Activated CD8-positive, alpha-beta memory T cell treated with anti-CD3 and anti-CD28 coated beads, Interleukin-2, amount 10 ng/mL, durations not matched to agents 7 days and 5 days (primary cell): ENCODE results near the gene CPNE4. TPM values are rescaled to one million over a fixed set of nuclear protein-coding genes. Genes with fewer than 3 reads are reported as not detected.
"Not testable (repeated sequence)": the region's sequence is repeated elsewhere in the genome, so short reads cannot be mapped to it uniquely, and the experiment has no call there.

Experiments used
- ATAC-seq: fragments of 150-1000 bp; cut with Tn5 transposase; one replicate; pipeline ENCODE4 v1.10.0; 2021; ENCODE audit warnings: moderate library complexity
- CTCF ChIA-PET: fragments of 350-600 bp; sonication (Branson Sonifier 250); formaldehyde crosslinking; loops from one replicate; lab custom pipeline; 2021; ENCODE audit warnings: antibody characterized with exemption; lab: Charles Lee
- DNase-seq: peaks from one replicate; pipeline ENCODE4 v3.0.0-alpha.2; 2020
- H3K27ac Mint-ChIP-seq: one replicate; pipeline ENCODE4 v1.8.0; 2021; ENCODE audit warnings: mild to moderate bottlenecking, mixed read lengths
- H3K27me3 Mint-ChIP-seq: one replicate; pipeline ENCODE4 v1.8.0; 2021; ENCODE audit warnings: mixed read lengths
- H3K36me3 Mint-ChIP-seq: one replicate; pipeline ENCODE4 v1.8.0; 2021; ENCODE audit warnings: mild to moderate bottlenecking, mixed read lengths
- H3K4me1 Mint-ChIP-seq: one replicate; pipeline ENCODE4 v1.8.0; 2021; ENCODE audit warnings: mixed read lengths
- H3K4me3 Mint-ChIP-seq: one replicate; pipeline ENCODE4 v1.8.0; 2021; ENCODE audit warnings: mild to moderate bottlenecking, moderate library complexity, mixed read lengths
- H3K9me3 Mint-ChIP-seq: one replicate; pipeline ENCODE4 v1.8.0; 2022; ENCODE audit warnings: low read depth, mixed read lengths
- total RNA-seq, 2 experiments: library from RNA; stranded (reverse); gene quantifications; one replicate each; pipeline ENCODE4 v1.2.3, GENCODE V29; 2021

The CPNE4 gene
- total RNA-seq = not detected

- Mint-ChIP-seq H3K27ac (no peak within 1 kb of the TSS), H3K36me3 (no peaks in the 10 kb centered on the region), H3K4me1 (peaks cover 7% of the 10 kb centered on the region), H3K9me3 (no peaks in the 10 kb centered on the region), H3K27me3 (peaks cover 61% of the 10 kb centered on the region), H3K4me3 (no peak within 1 kb of the TSS)
- ATAC-seq (peak; percentile 97), DNase-seq (peak; percentile 77)
- CTCF ChIA-PET = interaction anchor here (0.8 kb wide), 1 partner anchor 256 kb away, joined by 3 read pairs; no protein-coding TSS in a partner anchor
Measured at GRCh38 chr3:132034486-132035464, at the start of gene CPNE4. Gene CPNE4, minus strand, starts transcription at chr3:132035014.

DNA sequence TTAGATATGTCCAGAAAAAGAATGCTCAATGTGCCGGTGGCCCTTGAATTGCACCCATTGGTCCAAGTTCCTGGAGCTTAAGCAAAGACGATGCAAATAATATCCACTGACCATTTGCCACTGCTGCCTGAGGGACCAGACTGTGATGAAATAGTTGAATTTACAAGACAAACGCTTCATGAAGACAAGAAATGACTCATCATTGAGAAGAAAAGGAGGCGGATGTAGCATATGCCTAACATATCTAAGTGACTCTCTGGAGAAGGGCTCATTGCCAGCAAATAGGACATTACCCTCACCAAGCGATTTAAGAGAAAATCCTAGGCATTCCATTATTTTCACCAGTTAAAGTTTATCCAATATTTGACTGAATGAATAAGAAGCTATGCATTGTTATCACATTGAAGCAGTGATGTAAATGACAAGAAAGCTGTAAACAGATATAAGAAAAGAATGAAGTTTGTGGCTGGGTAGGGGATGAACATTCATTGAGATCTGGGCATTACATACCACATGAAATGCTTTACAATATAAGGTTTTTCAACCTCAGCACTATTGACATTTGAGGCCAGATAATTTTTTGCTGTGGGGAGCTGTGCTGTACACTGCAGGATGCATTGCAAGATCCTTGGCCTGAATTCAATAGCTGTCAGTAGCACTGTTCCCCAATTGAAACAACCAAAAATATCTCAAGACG is 48.9 kb upstream of the CPNE4 start:
- Mint-ChIP-seq H3K9me3 (no peaks in the 10 kb centered on the region), H3K27me3 (no peaks in the 10 kb centered on the region), H3K4me1 (no peaks in the 10 kb centered on the region), H3K36me3 (no peaks in the 10 kb centered on the region), H3K27ac (no peak overlapping the region), H3K4me3 (no peak overlapping the region)
- CTCF ChIA-PET = no interaction called here
- DNase-seq (no peak), ATAC-seq (no peak)

DNA sequence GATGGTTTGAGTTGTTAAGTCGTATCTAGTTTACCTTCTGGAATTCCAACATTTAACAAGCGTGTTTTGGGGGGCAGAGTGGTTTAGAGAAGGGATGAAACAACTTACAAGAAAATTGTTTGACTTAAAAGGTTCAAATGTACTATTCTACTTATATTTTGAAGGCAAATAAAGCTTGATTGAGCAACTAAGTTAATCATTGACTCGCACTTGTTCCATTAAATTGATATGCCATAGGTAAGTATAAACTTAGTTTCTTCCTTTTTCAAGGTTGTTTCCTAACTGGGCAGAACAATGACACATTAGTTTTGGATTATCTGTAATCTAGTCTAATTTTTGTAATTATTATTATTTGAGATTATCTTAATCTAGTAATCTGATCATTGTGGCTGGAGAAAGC is 48.3 kb upstream of the CPNE4 start:
- Mint-ChIP-seq H3K9me3 (no peaks in the 10 kb centered on the region), H3K27ac (no peak overlapping the region), H3K4me1 (no peaks in the 10 kb centered on the region), H3K27me3 (no peaks in the 10 kb centered on the region), H3K4me3 (no peak overlapping the region), H3K36me3 (no peaks in the 10 kb centered on the region)
- DNase-seq = no peak
- ATAC-seq = no peak
- CTCF ChIA-PET = no interaction called here

DNA sequence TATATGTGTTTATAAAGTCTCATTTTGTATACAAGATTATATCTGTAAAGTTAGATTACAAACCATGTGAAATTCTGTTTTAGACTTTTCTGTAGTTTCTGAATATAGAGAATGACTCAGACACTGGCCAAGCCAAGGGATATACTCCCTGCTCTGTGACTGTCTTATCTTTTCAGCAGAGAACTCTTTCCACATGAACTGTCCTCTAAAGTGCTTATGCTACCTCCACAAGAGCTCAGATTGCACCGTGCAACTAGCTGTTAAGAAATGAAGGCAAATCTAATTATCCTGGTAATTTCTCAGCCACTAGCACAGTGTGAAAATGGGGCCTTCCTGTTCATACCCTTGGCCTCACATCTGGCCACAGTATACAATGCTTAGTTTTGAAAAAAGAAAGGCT is 44.3 kb upstream of the CPNE4 start:
- no peaks in the 10 kb centered on the region for H3K36me3 Mint-ChIP-seq
- ATAC-seq (no peak), DNase-seq (no peak)
- no peaks in the 10 kb centered on the region for H3K27me3 Mint-ChIP-seq
- no peak overlapping the region for H3K4me3 Mint-ChIP-seq
- H3K4me1 Mint-ChIP-seq = no peaks in the 10 kb centered on the region
- H3K27ac Mint-ChIP-seq = no peak overlapping the region
- CTCF ChIA-PET = no interaction called here
- H3K9me3 Mint-ChIP-seq = no peaks in the 10 kb centered on the region

DNA sequence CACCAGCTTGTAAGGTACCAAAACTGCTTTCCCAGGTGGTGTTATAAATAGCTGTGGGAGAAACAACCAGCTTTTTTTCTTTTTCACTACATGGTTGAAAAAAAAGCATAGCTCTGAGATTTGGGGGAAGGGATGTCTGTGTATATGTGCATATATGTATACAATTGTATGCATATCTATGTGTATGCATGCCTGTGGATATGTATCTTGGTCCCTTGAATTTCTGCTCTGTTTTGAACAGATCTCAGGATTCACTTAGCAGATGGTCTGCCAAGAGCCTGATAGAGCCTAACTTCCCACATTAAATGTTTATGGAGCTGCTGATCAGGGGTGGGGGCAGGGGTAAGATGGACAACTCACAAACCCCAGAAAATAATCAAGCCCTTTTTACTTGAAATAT is 39.0 kb upstream of the CPNE4 start:
- Mint-ChIP-seq H3K4me1 (no peaks in the 10 kb centered on the region), H3K9me3 (no peaks in the 10 kb centered on the region), H3K27ac (no peak overlapping the region), H3K4me3 (no peak overlapping the region), H3K36me3 (no peaks in the 10 kb centered on the region), H3K27me3 (no peaks in the 10 kb centered on the region)
- DNase-seq = no peak
- CTCF ChIA-PET = no interaction called here
- no peak for ATAC-seq

DNA sequence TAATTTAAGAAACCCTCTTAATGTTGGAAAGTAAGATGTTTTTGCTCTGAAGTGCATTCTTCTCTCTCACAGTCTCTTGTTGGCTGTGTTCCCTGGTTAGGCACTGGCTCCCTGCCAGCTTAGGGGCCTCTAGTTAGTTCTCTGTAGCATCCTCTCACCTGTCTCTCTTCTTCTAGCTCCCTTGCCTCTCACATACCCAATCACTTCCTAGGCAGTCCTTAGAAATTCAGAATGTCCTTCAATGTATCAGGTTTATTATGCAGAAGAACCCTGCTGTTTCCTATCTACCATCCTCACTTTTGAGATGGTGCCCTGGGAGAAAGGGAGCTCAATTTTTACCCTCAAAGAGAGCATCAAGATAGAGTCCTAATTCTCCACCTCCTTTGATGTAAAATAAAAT is 36.2 kb upstream of the CPNE4 start:
- no peak for DNase-seq
- no peak for ATAC-seq
- CTCF ChIA-PET = no interaction called here
- no peaks in the 10 kb centered on the region for H3K27me3 Mint-ChIP-seq
- H3K4me1 Mint-ChIP-seq = no peaks in the 10 kb centered on the region
- H3K4me3 Mint-ChIP-seq = no peak overlapping the region
- no peak overlapping the region for H3K27ac Mint-ChIP-seq
- no peaks in the 10 kb centered on the region for H3K9me3 Mint-ChIP-seq
- H3K36me3 Mint-ChIP-seq = no peaks in the 10 kb centered on the region

- no peak for ATAC-seq
- Mint-ChIP-seq H3K4me1 (no peaks in the 10 kb centered on the region), H3K27ac (no peak overlapping the region)
Measured at GRCh38 chr3:132064114-132064513, 29.3 kb upstream of the CPNE4 start.

DNA sequence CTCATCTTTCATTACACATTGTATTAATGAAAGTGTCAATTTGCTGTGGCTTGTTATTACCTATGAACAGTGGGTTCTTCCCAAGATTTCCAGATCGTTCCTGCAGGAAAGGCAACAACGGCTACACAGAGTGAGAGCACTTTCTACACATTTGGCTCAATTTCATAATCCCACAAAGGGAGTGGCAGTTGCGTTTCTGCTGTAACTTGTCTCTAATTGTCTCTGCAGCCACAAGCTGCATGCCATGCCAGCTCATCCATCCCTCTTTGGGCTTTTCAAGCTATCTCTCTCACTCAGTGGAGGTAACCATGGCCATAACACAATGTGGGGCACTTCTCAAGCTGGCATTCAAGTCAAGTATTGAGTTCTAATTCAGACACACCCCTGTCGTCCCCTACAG is 27.7 kb upstream of the CPNE4 start:
- CTCF ChIA-PET = no interaction called here
- DNase-seq = no peak
- no peak overlapping the region for H3K27ac Mint-ChIP-seq
- no peaks in the 10 kb centered on the region for H3K36me3 Mint-ChIP-seq
- ATAC-seq = no peak
- no peaks in the 10 kb centered on the region for H3K9me3 Mint-ChIP-seq
- H3K27me3 Mint-ChIP-seq = no peaks in the 10 kb centered on the region
- H3K4me3 Mint-ChIP-seq = no peak overlapping the region
- no peaks in the 10 kb centered on the region for H3K4me1 Mint-ChIP-seq

More at GRCh38 chr3:132064114-132064513, 29.3 kb upstream of the CPNE4 start:
- H3K27me3 Mint-ChIP-seq = no peaks in the 10 kb centered on the region
- no peak overlapping the region for H3K4me3 Mint-ChIP-seq
- H3K36me3 Mint-ChIP-seq = no peaks in the 10 kb centered on the region
- no peaks in the 10 kb centered on the region for H3K9me3 Mint-ChIP-seq
- no peak for DNase-seq
- CTCF ChIA-PET = no interaction called here

GRCh38 chr3:132055872-132056271 is 21.1 kb upstream of the CPNE4 start:
- no peak overlapping the region for H3K4me3 Mint-ChIP-seq
- no peak overlapping the region for H3K27ac Mint-ChIP-seq
- no peaks in the 10 kb centered on the region for H3K9me3 Mint-ChIP-seq
- H3K27me3 Mint-ChIP-seq = no peaks in the 10 kb centered on the region
- CTCF ChIA-PET = no interaction called here
- H3K36me3 Mint-ChIP-seq = no peaks in the 10 kb centered on the region
- H3K4me1 Mint-ChIP-seq = no peaks in the 10 kb centered on the region
- no peak for ATAC-seq
- no peak for DNase-seq

- Mint-ChIP-seq H3K4me1 (no peaks in the 10 kb centered on the region), H3K27ac (no peak overlapping the region), H3K9me3 (no peaks in the 10 kb centered on the region), H3K36me3 (no peaks in the 10 kb centered on the region), H3K27me3 (no peaks in the 10 kb centered on the region), H3K4me3 (no peak overlapping the region)
- ATAC-seq (no peak), DNase-seq (no peak)
- CTCF ChIA-PET = interaction anchor here (1.4 kb wide), 1 partner anchor 9 kb away, joined by 4 read pairs; no protein-coding TSS in a partner anchor
Measured at GRCh38 chr3:132047209-132047608, 12.4 kb upstream of the CPNE4 start.

DNA sequence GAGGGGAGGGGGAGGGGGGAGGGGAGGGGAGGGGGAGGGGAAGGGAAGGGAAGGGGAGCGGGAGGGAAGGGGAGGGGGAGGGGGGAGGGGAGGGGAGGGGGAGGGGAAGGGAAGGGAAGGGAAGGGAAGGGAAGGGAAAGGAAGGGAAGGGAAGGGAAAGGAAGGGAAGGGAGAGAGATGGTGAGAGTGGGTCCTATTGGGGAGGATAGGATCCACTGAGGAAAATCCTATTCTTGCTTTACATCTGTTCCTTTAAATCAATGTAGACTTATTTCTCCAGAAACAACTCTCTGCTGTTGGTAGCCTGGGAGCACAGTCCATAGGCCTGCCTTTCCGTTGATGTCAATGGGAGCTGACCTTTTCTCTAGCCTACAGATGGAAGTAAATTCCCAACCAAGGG is 10.1 kb upstream of the CPNE4 start:
- H3K4me3 Mint-ChIP-seq, DNase-seq, H3K36me3 Mint-ChIP-seq, H3K9me3 Mint-ChIP-seq, CTCF ChIA-PET, H3K27me3 Mint-ChIP-seq, H3K27ac Mint-ChIP-seq, H3K4me1 Mint-ChIP-seq, ATAC-seq: not testable (repeated sequence)

DNA sequence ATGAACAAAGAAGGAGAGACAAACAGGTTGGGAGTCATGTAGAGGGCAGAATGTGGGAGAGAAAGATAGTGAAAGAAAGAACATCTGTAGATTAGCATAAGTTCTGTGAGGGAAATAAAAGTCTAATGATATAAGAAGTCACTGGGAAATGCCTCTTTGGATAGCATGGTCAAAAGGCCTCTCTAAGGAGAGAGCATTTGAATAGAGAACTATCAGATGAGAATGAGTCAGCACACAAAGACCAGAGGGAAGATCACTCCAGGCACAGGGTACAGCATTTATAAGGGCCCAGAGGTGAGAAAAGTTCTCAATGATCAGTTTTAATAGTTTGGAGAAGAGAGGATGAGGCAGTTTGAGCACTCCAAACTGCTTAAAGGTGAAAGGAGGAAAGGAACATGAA is 7.9 kb upstream of the CPNE4 start:
- H3K27me3 Mint-ChIP-seq = peaks cover 8% of the 10 kb centered on the region
- H3K36me3 Mint-ChIP-seq = no peaks in the 10 kb centered on the region
- CTCF ChIA-PET = no interaction called here
- no peaks in the 10 kb centered on the region for H3K9me3 Mint-ChIP-seq
- DNase-seq = no peak
- no peak for ATAC-seq
- no peak overlapping the region for H3K27ac Mint-ChIP-seq
- no peak overlapping the region for H3K4me3 Mint-ChIP-seq
- H3K4me1 Mint-ChIP-seq = no peaks in the 10 kb centered on the region

GRCh38 chr3:132038198-132038825 is 3.5 kb upstream of the CPNE4 start:
- H3K4me3 Mint-ChIP-seq = no peak overlapping the region
- no peaks in the 10 kb centered on the region for H3K9me3 Mint-ChIP-seq
- peaks cover 37% of the 10 kb centered on the region for H3K27me3 Mint-ChIP-seq
- CTCF ChIA-PET = interaction anchor here (1.0 to 1.7 kb wide), 3 partner anchors 9 to 145 kb away, joined by 3 to 5 read pairs (median 4); no protein-coding TSS in a partner anchor
- DNase-seq (no peak), ATAC-seq (no peak)
- peaks cover 7% of the 10 kb centered on the region for H3K4me1 Mint-ChIP-seq
- H3K36me3 Mint-ChIP-seq = no peaks in the 10 kb centered on the region
- H3K27ac Mint-ChIP-seq = no peak overlapping the region
